NOMO-1 (cell line): ENCODE data around the gene HOXD3.

Experiments used
- DNase-seq, 2 experiments: peaks; one replicate each; lab custom pipeline; 2025; ENCODE audit not compliant: unreplicated experiment in 2 of 2; lab: John Stamatoyannopoulos, UW

The HOXD3 gene

GRCh38 chr2:176132205-176133171 is 24.6 kb upstream of the HOXD3 start:
- DNase-seq = peak in 1 of 2 experiments; percentile 10

- no peak for DNase-seq
These were observed 23.7 kb upstream of the HOXD3 start for GRCh38 chr2:176133389-176133788.

GRCh38 chr2:176134035-176134434 is 23.1 kb upstream of the HOXD3 start:
- no peak for DNase-seq

- DNase-seq = no peak
These were observed 22.1 kb upstream of the HOXD3 start for GRCh38 chr2:176135035-176135440.

- DNase-seq = no peak
These were observed 20.5 kb upstream of the HOXD3 start for GRCh38 chr2:176136374-176137251.

- no peak for DNase-seq
These were observed 19.9 kb upstream of the HOXD3 start for GRCh38 chr2:176137252-176137580.

GRCh38 chr2:176137906-176138305 is 19.2 kb upstream of the HOXD3 start:
- no peak for DNase-seq

- no peak for DNase-seq
These were observed 18.6 kb upstream of the HOXD3 start for GRCh38 chr2:176138526-176138922.

- no peak for DNase-seq
These were observed 18.0 kb upstream of the HOXD3 start for GRCh38 chr2:176138923-176139660.

- no peak for DNase-seq
These were observed 17.2 kb upstream of the HOXD3 start for GRCh38 chr2:176139661-176140512.

GRCh38 chr2:176140513-176141317 is 16.4 kb upstream of the HOXD3 start:
- peak; percentile 33 to 69 for DNase-seq

- DNase-seq = no peak
These were observed 14.8 kb upstream of the HOXD3 start for GRCh38 chr2:176142281-176142680.

- no peak for DNase-seq
These were observed 11.8 kb upstream of the HOXD3 start for GRCh38 chr2:176145085-176145969.

GRCh38 chr2:176146101-176146500 is 11.0 kb upstream of the HOXD3 start:
- no peak for DNase-seq

- no peak for DNase-seq
These were observed 10.5 kb upstream of the HOXD3 start for GRCh38 chr2:176146645-176147044.

GRCh38 chr2:176147210-176147799 is 9.8 kb upstream of the HOXD3 start:
- DNase-seq = no peak

GRCh38 chr2:176147800-176148496 is 9.2 kb upstream of the HOXD3 start:
- DNase-seq = no peak
